GM23248 (cell line): ENCODE results near the gene SLC5A10. TPM values are rescaled to one million over a fixed set of nuclear protein-coding genes. Genes with fewer than 3 reads are reported as not detected.
"Not testable (repeated sequence)": the region's sequence is repeated elsewhere in the genome, so short reads cannot be mapped to it uniquely, and the experiment has no call there.

Source experiments
- DNase-seq: peaks from one replicate; pipeline ENCODE4 v3.0.0-alpha.2; 2015
- H2AFZ ChIP-seq: fragments of 200-600 bp; sonication (generic); 2 replicates; pipeline ENCODE4 v1.6.1; 2016; ENCODE audit warnings: antibody characterized with exemption
- H3F3A ChIP-seq: fragments of 200-600 bp; sonication (generic); 2 replicates; pipeline ENCODE4 v1.6.1; 2016; ENCODE audit warnings: mild to moderate bottlenecking, antibody characterized with exemption, mixed run types; ENCODE audit not compliant: insufficient read depth
- H3K27ac ChIP-seq: fragments of 200-600 bp; sonication (generic); 2 replicates; pipeline ENCODE4 v1.5.1; 2016; ENCODE audit warnings: mild to moderate bottlenecking
- H3K27me3 ChIP-seq: fragments of 200-600 bp; sonication (generic); replicated peaks from 2 replicates; pipeline ENCODE4 v1.6.1; 2016; ENCODE audit warnings: mild to moderate bottlenecking; ENCODE audit not compliant: insufficient read depth
- H3K36me3 ChIP-seq: fragments of 200-600 bp; sonication (generic); 2 replicates; pipeline ENCODE4 v1.6.1; 2016; ENCODE audit warnings: low read depth, mild to moderate bottlenecking
- H3K4me1 ChIP-seq: fragments of 200-600 bp; sonication (generic); 2 replicates; pipeline ENCODE4 v1.6.1; 2016; ENCODE audit warnings: mild to moderate bottlenecking; ENCODE audit not compliant: insufficient read depth
- H3K4me2 ChIP-seq: fragments of 200-600 bp; sonication (generic); one replicate; pipeline ENCODE4 v1.6.1; 2016; ENCODE audit warnings: mild to moderate bottlenecking; ENCODE audit not compliant: unreplicated experiment
- H3K4me3 ChIP-seq: fragments of 200-600 bp; sonication (generic); 2 replicates; pipeline ENCODE4 v1.5.1; 2016; ENCODE audit warnings: mild to moderate bottlenecking
- H3K79me2 ChIP-seq: fragments of 200-600 bp; sonication (generic); 2 replicates; pipeline ENCODE4 v1.6.1; 2016; ENCODE audit warnings: mild to moderate bottlenecking; ENCODE audit not compliant: insufficient read depth
- H3K9ac ChIP-seq: fragments of 200-600 bp; sonication (generic); 2 replicates; pipeline ENCODE4 v1.6.1; 2016; ENCODE audit warnings: mild to moderate bottlenecking
- H3K9me2 ChIP-seq: fragments of 200-600 bp; sonication (generic); 2 replicates; pipeline ENCODE4 v1.6.1; 2016; ENCODE audit warnings: mixed run types, mild to moderate bottlenecking, moderate library complexity; ENCODE audit not compliant: insufficient read depth
- H3K9me3 ChIP-seq: fragments of 200-600 bp; sonication (generic); one replicate; pipeline ENCODE4 v1.6.1; 2017; ENCODE audit warnings: low read depth
- H4K20me1 ChIP-seq: fragments of 200-600 bp; sonication (generic); 2 replicates; pipeline ENCODE4 v1.6.0; 2016; ENCODE audit not compliant: insufficient read depth
- EZH2 ChIP-seq: fragments of 200-600 bp; sonication (generic); IDR thresholded peaks from 2 replicates; pipeline ENCODE4 v1.6.1; 2018; ENCODE audit warnings: antibody characterized with exemption, mild to moderate bottlenecking; ENCODE audit not compliant: insufficient read depth, poor library complexity, severe bottlenecking
- EZH2phosphoT487 ChIP-seq: fragments of 200-600 bp; sonication (generic); IDR thresholded peaks from 2 replicates; pipeline ENCODE4 v1.6.1; 2018; ENCODE audit warnings: antibody characterized with exemption, moderate library complexity, mild to moderate bottlenecking, low read depth; ENCODE audit not compliant: insufficient read depth
- WGBS, 2 experiments: methylation state at CpG; one replicate each; pipeline ENCODE4 v1.1.6; 2015 to 2017; ENCODE audit warnings: low lambda C conversion rate in 2 of 2, low coverage in 1 of 2; ENCODE audit errors: missing lambda C conversion rate in 2 of 2; 5-methylcytosine and 5-hydroxymethylcytosine counted together
- in situ Hi-C: fragments of 300-500 bp; cut with MboI; formaldehyde crosslinking; loops from 2 replicates; pipeline ENCODE4 v1.15.0; 2020
- polyA plus RNA-seq: library from polyadenylated mRNA; unstranded; fragments of >200 nt; fragmentation: Nextera tagmentation; extraction: Ambion mirVana; gene quantifications from 2 replicates; pipeline ENCODE4 v1.2.1, GENCODE V29; 2016
- total RNA-seq: library from RNA; depleted of rRNA; stranded (reverse); fragments of >200 nt; shearing (Covaris generic); gene quantifications from 2 replicates; pipeline ENCODE4 v1.2.3, GENCODE V29; 2014

The SLC5A10 gene
- total and polyA plus RNA-seq, 2 experiments from 2014 or later = 0.10 TPM; not detected in 1

DNA sequence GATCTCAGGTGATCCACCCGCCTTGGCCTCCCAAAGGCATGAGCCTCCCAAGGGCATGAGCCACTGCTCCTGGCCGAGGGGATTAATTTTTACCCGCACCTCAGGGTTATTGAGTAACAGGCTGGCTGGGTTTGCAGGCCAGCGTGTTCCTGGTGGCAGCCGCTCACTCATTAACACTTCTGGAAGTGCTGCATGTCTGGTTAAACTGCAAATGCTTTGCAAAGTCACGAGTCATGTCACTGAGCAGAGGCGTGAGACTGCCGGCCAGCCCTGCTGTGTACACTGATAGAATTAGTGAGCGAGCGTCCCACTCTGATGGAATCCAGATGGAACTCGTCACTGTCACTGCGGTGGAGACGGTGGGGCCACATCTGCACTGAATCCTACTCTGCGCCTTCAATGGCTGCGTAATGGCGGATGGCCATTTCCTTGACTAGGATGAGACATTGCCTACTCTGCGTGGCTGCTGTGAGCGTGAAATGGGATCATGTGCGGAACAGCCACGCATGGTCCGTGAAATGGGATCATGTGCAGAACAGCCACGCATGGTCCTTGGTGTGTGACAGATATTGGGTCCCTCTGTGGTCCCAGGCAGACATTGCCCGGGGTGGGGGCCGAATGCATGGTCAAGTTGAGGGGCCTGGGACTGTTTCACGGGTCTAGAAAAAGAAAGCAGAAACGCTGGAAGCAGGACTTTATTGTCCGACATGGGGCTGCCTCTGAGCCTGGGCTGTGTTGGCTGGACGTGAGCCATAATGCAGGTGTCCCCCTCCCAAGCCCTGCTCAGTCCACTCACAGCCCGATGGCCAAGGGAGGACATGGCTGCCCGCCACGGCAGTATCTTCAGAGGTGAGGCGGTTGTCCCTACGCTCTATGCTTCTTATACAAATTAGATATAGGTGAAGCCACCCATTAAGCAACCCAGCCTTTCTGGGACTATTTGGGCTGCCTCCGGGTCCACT lies 740 bp upstream of the SLC5A10 start:
- Histone ChIP-seq H3K4me1 (no peaks in the 10 kb centered on the region), H3K4me3 (no peak overlapping the region), H4K20me1 (no peaks in the 10 kb centered on the region), H3K4me2 (no peak overlapping the region), H3K36me3 (no peaks in the 10 kb centered on the region), H3K79me2 (no peaks in the 10 kb centered on the region), H3K9me2 (no peaks in the 10 kb centered on the region), H3K27me3 (peaks cover 16% of the 10 kb centered on the region), H3K9me3 (no peaks in the 10 kb centered on the region), H3K27ac (no peak overlapping the region), H2AFZ (no peak overlapping the region), H3F3A (no peaks in the 10 kb centered on the region), H3K9ac (no peak overlapping the region)
- in situ Hi-C loops = no loop called here
- TF ChIP-seq EZH2 (no peak), EZH2phosphoT487 (no peak)
- DNase-seq = peak; percentile 43
- WGBS, 2 experiments = 44 to 47% methylated on average over 34 of the region's 34 CpGs

DNA sequence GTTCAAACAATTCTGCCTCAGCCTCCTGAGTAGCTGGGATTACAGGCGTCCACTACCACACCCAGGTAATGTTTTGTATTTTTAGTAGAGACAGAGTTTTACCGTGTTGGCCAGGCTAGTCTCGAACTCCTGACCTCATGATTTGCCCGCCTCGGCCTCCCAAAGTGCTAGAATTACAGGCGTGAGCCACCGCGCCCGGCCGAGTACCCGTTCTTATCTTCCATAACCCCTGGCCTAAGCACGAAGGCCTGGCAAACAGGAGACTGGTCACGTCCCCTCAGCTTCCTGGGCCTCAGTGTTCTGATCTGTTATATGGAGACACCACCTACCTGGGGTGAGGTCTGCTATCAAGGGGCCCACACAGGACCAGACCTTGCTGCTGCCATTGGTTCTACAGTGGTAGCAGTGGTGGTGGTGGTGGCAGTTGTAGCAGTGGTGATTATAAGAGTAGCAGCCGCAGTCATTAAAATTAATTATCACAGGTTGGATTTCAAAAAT lies 1.3 kb downstream of the SLC5A10 start:
- H3F3A ChIP-seq = no peaks in the 10 kb centered on the region
- TF ChIP-seq EZH2 (no peak), EZH2phosphoT487 (no peak)
- WGBS, 2 experiments = 91% methylated on average over 14 of the region's 14 CpGs
- no peaks in the 10 kb centered on the region for H4K20me1 ChIP-seq
- no peak for DNase-seq
- in situ Hi-C loops = no loop called here
- H3K4me3 ChIP-seq = no peak overlapping the region
- no peak overlapping the region for H3K9ac ChIP-seq
- H3K9me3 ChIP-seq = no peaks in the 10 kb centered on the region
- H3K36me3 ChIP-seq = no peaks in the 10 kb centered on the region
- no peaks in the 10 kb centered on the region for H3K4me1 ChIP-seq
- peaks cover 16% of the 10 kb centered on the region for H3K27me3 ChIP-seq
- H3K79me2 ChIP-seq = no peaks in the 10 kb centered on the region
- no peak overlapping the region for H3K27ac ChIP-seq
- H2AFZ ChIP-seq = no peak overlapping the region
- no peak overlapping the region for H3K4me2 ChIP-seq
- H3K9me2 ChIP-seq = no peaks in the 10 kb centered on the region

DNA sequence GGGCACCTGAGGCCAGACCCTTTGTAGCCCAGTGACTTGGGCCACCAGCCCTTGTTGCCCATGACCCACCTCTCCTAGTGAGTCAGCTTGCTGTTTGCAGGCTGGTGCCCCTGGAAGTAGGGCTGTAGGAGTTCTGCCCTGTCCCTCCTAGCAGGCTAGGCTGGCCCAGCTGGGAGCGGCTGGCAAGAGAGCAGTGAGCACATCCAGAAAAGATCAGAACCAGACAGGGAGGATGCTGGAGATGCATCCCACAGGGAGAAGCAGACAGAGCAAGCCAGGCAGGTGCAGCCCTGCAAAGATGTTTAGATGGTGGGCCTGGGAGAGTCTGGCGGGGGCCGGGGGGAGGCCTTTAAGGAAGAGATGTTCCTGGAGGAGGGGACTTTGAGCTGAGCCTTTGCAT lies 2.4 kb downstream of the SLC5A10 start:
- WGBS, 2 experiments = 75 to 83% methylated on average over 3 of the region's 3 CpGs
- no peak for DNase-seq
- H3K9me3 ChIP-seq = no peaks in the 10 kb centered on the region
- TF ChIP-seq EZH2 = no peak
- TF ChIP-seq EZH2phosphoT487 = no peak
- H3F3A ChIP-seq = no peaks in the 10 kb centered on the region
- in situ Hi-C loops = no loop called here
- no peak overlapping the region for H3K4me3 ChIP-seq
- no peaks in the 10 kb centered on the region for H3K4me1 ChIP-seq
- H3K27me3 ChIP-seq = peaks cover 10% of the 10 kb centered on the region
- no peaks in the 10 kb centered on the region for H3K36me3 ChIP-seq
- no peaks in the 10 kb centered on the region for H3K79me2 ChIP-seq
- H3K27ac ChIP-seq = no peak overlapping the region
- H3K4me2 ChIP-seq = no peak overlapping the region
- no peaks in the 10 kb centered on the region for H4K20me1 ChIP-seq
- H2AFZ ChIP-seq = no peak overlapping the region
- no peaks in the 10 kb centered on the region for H3K9me2 ChIP-seq
- no peak overlapping the region for H3K9ac ChIP-seq

DNA sequence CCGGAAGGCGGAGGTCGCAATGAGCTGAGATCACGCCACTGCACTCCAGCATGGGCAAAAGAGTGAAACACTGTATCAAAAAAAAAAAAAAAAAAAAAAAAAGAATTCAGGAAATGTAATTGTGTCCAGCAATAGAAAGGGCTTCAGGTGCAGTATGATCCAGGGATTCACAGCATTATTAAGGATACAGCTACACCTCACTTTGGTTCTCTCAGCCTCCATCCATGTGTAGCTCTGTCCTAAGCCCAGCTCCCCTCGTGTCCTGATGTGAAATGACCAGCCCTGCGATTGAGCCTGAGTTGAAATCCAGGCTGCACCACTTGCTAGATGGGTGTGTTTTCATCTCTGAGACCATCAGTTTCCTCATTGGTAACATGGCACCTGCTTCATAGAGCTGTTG lies 3.0 kb downstream of the SLC5A10 start:
- H3K9ac ChIP-seq = no peak overlapping the region
- TF ChIP-seq EZH2 (no peak), EZH2phosphoT487 (no peak)
- WGBS, 2 experiments = 89 to 92% methylated on average over 6 of the region's 6 CpGs
- H3K4me2 ChIP-seq = no peak overlapping the region
- H2AFZ ChIP-seq = no peak overlapping the region
- H3K27ac ChIP-seq = no peak overlapping the region
- H3K4me1 ChIP-seq = no peaks in the 10 kb centered on the region
- H3K4me3 ChIP-seq = no peak overlapping the region
- no peaks in the 10 kb centered on the region for H3F3A ChIP-seq
- H3K27me3 ChIP-seq = peaks cover 6% of the 10 kb centered on the region
- in situ Hi-C loops = no loop called here
- no peaks in the 10 kb centered on the region for H3K9me2 ChIP-seq
- no peaks in the 10 kb centered on the region for H3K9me3 ChIP-seq
- DNase-seq = no peak
- H3K36me3 ChIP-seq = no peaks in the 10 kb centered on the region
- H4K20me1 ChIP-seq = no peaks in the 10 kb centered on the region
- H3K79me2 ChIP-seq = no peaks in the 10 kb centered on the region

DNA sequence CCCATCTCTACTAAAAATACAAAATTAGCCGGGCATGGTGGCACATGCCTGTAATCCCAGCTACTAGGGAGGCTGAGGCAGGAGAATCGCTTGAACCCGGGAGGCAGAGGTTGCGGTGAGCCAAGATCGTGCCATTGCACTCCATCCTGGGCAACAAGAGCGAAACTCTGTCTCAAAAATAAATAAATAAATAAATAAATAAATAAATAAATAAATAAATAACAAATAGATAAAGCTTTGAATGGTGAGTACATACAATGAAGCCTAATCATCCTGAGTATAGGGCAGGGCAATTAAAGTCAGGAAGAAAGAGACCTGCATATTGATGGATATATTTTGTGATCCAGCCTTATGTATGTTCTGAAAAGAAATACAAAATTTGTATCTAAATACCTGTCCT lies 4.1 kb downstream of the SLC5A10 start:
- in situ Hi-C loops, H4K20me1 ChIP-seq, H3K9ac ChIP-seq, H3K9me2 ChIP-seq, H3K4me1 ChIP-seq, DNase-seq, H3K27ac ChIP-seq, H3K79me2 ChIP-seq, H2AFZ ChIP-seq, H3K9me3 ChIP-seq, H3K4me2 ChIP-seq, H3K27me3 ChIP-seq, H3F3A ChIP-seq, H3K36me3 ChIP-seq, H3K4me3 ChIP-seq: not testable (repeated sequence)
- WGBS, 2 experiments = 93 to 95% methylated on average over 6 of the region's 6 CpGs
